HepG2 (cell line): ENCODE data around the gene CALY. TPM values are rescaled to one million over a fixed set of nuclear protein-coding genes. Genes with fewer than 3 reads are reported as not detected.

ENCODE experiments used
- CCAR2 ChIP-seq: fragments of 200-400 bp; formaldehyde crosslinking; optimal IDR thresholded peaks from 2 replicates; pipeline ENCODE3; 2018; ENCODE audit warnings: low read depth, mild to moderate bottlenecking, low read length, moderate library complexity
- CREB1 ChIP-seq, 2 experiments: fragments of 450-650 bp in 1 of 2; IDR thresholded peaks; 2 replicates each; pipeline ENCODE4 v1.6.1; 2016 to 2017; ENCODE audit warnings: control low read depth in 1 of 2, mild to moderate bottlenecking in 1 of 2, missing compliant biosample characterization in 1 of 2, missing genetic modification characterization in 1 of 2
- EZH2 ChIP-seq: conservative IDR thresholded peaks from 2 replicates; pipeline ENCODE4 v1.6.1; 2012; ENCODE audit warnings: mild to moderate bottlenecking, low read depth, low read length, moderate library complexity
- GABPB1 ChIP-seq: IDR thresholded peaks from 2 replicates; pipeline ENCODE4 v1.6.1; 2016; ENCODE audit warnings: mild to moderate bottlenecking, missing genetic modification reagents, moderate library complexity, missing compliant biosample characterization
- HMGXB3 ChIP-seq: sonication (generic); formaldehyde crosslinking; IDR thresholded peaks from 2 replicates; pipeline ENCODE4 v1.4.0; 2020; ENCODE audit warnings: missing genetic modification reagents, borderline replicate concordance
- HOMEZ ChIP-seq: IDR thresholded peaks from 2 replicates; pipeline ENCODE4 v1.6.1; 2016; ENCODE audit warnings: low read depth
- IKZF4 ChIP-seq: sonication (generic); formaldehyde crosslinking; IDR thresholded peaks from 2 replicates; pipeline ENCODE4 v1.5.1; 2020; ENCODE audit warnings: borderline replicate concordance, mild to moderate bottlenecking, low read depth, missing genetic modification reagents; ENCODE audit errors: not compliant biosample characterization
- MXD3 ChIP-seq: IDR thresholded peaks from 2 replicates; pipeline ENCODE4 v1.6.1; 2016; ENCODE audit warnings: mild to moderate bottlenecking, missing biosample characterization, missing genetic modification reagents
- SIN3B ChIP-seq: fragments of 150-350 bp; IDR thresholded peaks from 2 replicates; pipeline ENCODE4 v1.6.1; 2014; ENCODE audit warnings: low read length
- TRIM22 ChIP-seq: fragments of 450-650 bp; IDR thresholded peaks from 2 replicates; pipeline ENCODE4 v1.6.1; 2017
- ZNF503 ChIP-seq: sonication (generic); formaldehyde crosslinking; IDR thresholded peaks from 2 replicates; pipeline ENCODE4 v1.4.0; 2020; ENCODE audit warnings: missing genetic modification reagents
- ZNF687 ChIP-seq: sonication (generic); formaldehyde crosslinking; IDR thresholded peaks from 2 replicates; pipeline ENCODE4 v1.5.1; 2020; ENCODE audit warnings: mild to moderate bottlenecking, missing genetic modification reagents, moderate library complexity
- ZSCAN30 ChIP-seq: sonication (generic); formaldehyde crosslinking; IDR thresholded peaks from 2 replicates; pipeline ENCODE4 v1.5.0; 2020; ENCODE audit warnings: mild to moderate bottlenecking, missing genetic modification reagents
- polyA plus RNA-seq, 8 experiments: library from polyadenylated mRNA; depleted of rRNA in 3 of 8; stranded (reverse) in 7 of 8; unstranded in 1 of 8; fragments of >200 nt; fragmentation: Illumina TruSeq in 4 of 8; extraction: Trizol in 4 of 8; gene quantifications; 2 replicates each; pipeline versions ENCODE4 v1.2.1 to v1.2.3, GENCODE V29; 2011 to 2016; ENCODE audit warnings: low read depth in 4 of 8, missing spikeins in 1 of 8, mixed read lengths in 1 of 8; ENCODE audit not compliant: insufficient read depth in 1 of 8
- total RNA-seq, 5 experiments: library from RNA; depleted of rRNA; stranded (reverse); fragments of >200 nt; fragmentation: Illumina TruSeq; extraction: Trizol; gene quantifications; 2 replicates each; pipeline ENCODE4 v1.2.3, GENCODE V29; 2016; ENCODE audit warnings: low read depth in 1 of 5

The CALY gene
- total and polyA plus RNA-seq, 2 of the 13 experiments (the other 11 are each of a cell fraction or from before 2014, with no cell fraction given), result 0.08 TPM; not detected in 1

- TF ChIP-seq ZNF687 (CRISPR knock-in tag) (peak; percentile 39; the same call in 1 of the 2 replicates), HOMEZ (CRISPR knock-in tag) (no peak), MXD3 (CRISPR knock-in tag) (no peak), CCAR2 (no peak), TRIM22 (no peak), SIN3B (no peak), GABPB1 (CRISPR knock-in tag) (peak; percentile 10; the same call in 1 of the 2 replicates), HMGXB3 (CRISPR knock-in tag) (no peak), ZSCAN30 (CRISPR knock-in tag) (no peak), CREB1 (IDR thresholded peaks at IDR 0.05) (no peak), CREB1 (CRISPR knock-in tag; IDR thresholded peaks at IDR 0.05) (no peak), EZH2 (peak; percentile 24; the same call in 1 of the 2 replicates), ZNF503 (CRISPR knock-in tag) (no peak), IKZF4 (CRISPR knock-in tag) (no peak)
Observed at GRCh38 chr10:133325440-133326222, 11.1 kb downstream of the CALY start (continued).
